ENCODE data around the gene HIVEP2. TPM values are rescaled to one million over a fixed set of nuclear protein-coding genes. Genes with fewer than 3 reads are reported as not detected.

HIVEP2 gene
- total RNA-seq, 1 donor from 2014 or later: 12.3 TPM

GRCh38 chr6:142903812-142904211 lies 41.2 kb downstream of the HIVEP2 start:
- H3K4me3 ChIP-seq (ENCODE audit: low read depth, low read length): no peak overlapping the region
- DNase-seq (ENCODE audit: low read depth): no peak
- no peak for TF ChIP-seq CTCF (conservative IDR thresholded peaks at IDR 0.05; ENCODE audit: low read depth, low read length)

- DNase-seq (ENCODE audit: low read depth): peak; percentile 92
- no peak for TF ChIP-seq CTCF (conservative IDR thresholded peaks at IDR 0.05; ENCODE audit: low read depth, low read length)
- H3K4me3 ChIP-seq (ENCODE audit: low read depth, low read length): no peak overlapping the region
These were observed 42.3 kb downstream of the HIVEP2 start for GRCh38 chr6:142902636-142903053.

GRCh38 chr6:142901611-142902010 lies 43.4 kb downstream of the HIVEP2 start:
- DNase-seq (ENCODE audit: low read depth): no peak
- no peak overlapping the region for H3K4me3 ChIP-seq (ENCODE audit: low read depth, low read length)
- TF ChIP-seq CTCF (conservative IDR thresholded peaks at IDR 0.05; ENCODE audit: low read depth, low read length): no peak

GRCh38 chr6:142900227-142900971 lies 44.6 kb downstream of the HIVEP2 start:
- no peak for DNase-seq (ENCODE audit: low read depth)
- H3K4me3 ChIP-seq (ENCODE audit: low read depth, low read length): no peak overlapping the region
- no peak for TF ChIP-seq CTCF (conservative IDR thresholded peaks at IDR 0.05; ENCODE audit: low read depth, low read length)

- no peak for TF ChIP-seq CTCF (conservative IDR thresholded peaks at IDR 0.05; ENCODE audit: low read depth, low read length)
- no peak for DNase-seq (ENCODE audit: low read depth)
- no peak overlapping the region for H3K4me3 ChIP-seq (ENCODE audit: low read depth, low read length)
These were observed 45.8 kb downstream of the HIVEP2 start for GRCh38 chr6:142898927-142899895.

GRCh38 chr6:142897659-142898058 lies 47.3 kb downstream of the HIVEP2 start:
- no peak overlapping the region for H3K4me3 ChIP-seq (ENCODE audit: low read depth, low read length)
- no peak for TF ChIP-seq CTCF (conservative IDR thresholded peaks at IDR 0.05; ENCODE audit: low read depth, low read length)
- no peak for DNase-seq (ENCODE audit: low read depth)

Measured in epithelial cell of proximal tubule (primary cell).